HuH-7.5 (cell line): ENCODE data around the gene NUP93.
"Not testable (repeated sequence)": the region's sequence is repeated elsewhere in the genome, so short reads cannot be mapped to it uniquely, and the experiment has no call there.

Experiments used
- DNase-seq: peaks from one replicate; pipeline ENCODE4 v3.0.0; 2011; ENCODE audit warnings: low spot score

Gene NUP93

GRCh38 chr16:56779906-56780305 lies 50.0 kb downstream of the NUP93 start:
- DNase-seq: no peak

GRCh38 chr16:56780646-56781045 lies 50.7 kb downstream of the NUP93 start:
- DNase-seq: no peak

- no peak for DNase-seq
These were observed 51.6 kb downstream of the NUP93 start for GRCh38 chr16:56781528-56781961.

- no peak for DNase-seq
These were observed 53.4 kb downstream of the NUP93 start for GRCh38 chr16:56783344-56783743.

GRCh38 chr16:56785317-56785716 lies 55.4 kb downstream of the NUP93 start:
- DNase-seq: no peak

- no peak for DNase-seq
These were observed 57.2 kb downstream of the NUP93 start for GRCh38 chr16:56787167-56787566.

GRCh38 chr16:56788435-56788834 lies 58.5 kb downstream of the NUP93 start:
- no peak for DNase-seq

GRCh38 chr16:56789360-56789759 lies 59.4 kb downstream of the NUP93 start:
- no peak for DNase-seq

GRCh38 chr16:56792967-56793366 lies 63.0 kb downstream of the NUP93 start:
- no peak for DNase-seq

GRCh38 chr16:56793492-56793891 lies 63.6 kb downstream of the NUP93 start:
- DNase-seq: no peak

- no peak for DNase-seq
These were observed 65.1 kb downstream of the NUP93 start for GRCh38 chr16:56795011-56795410.

- DNase-seq: not testable (repeated sequence)
These were observed 67.1 kb downstream of the NUP93 start for GRCh38 chr16:56797038-56797437.

GRCh38 chr16:56797861-56798260 lies 67.9 kb downstream of the NUP93 start:
- no peak for DNase-seq

GRCh38 chr16:56798955-56799354 lies 69.0 kb downstream of the NUP93 start:
- no peak for DNase-seq

GRCh38 chr16:56800355-56800754 lies 70.4 kb downstream of the NUP93 start:
- no peak for DNase-seq

- no peak for DNase-seq
These were observed 71.8 kb downstream of the NUP93 start for GRCh38 chr16:56801762-56802161.

GRCh38 chr16:56807011-56807675 lies 77.2 kb downstream of the NUP93 start:
- DNase-seq: no peak

GRCh38 chr16:56807676-56808067 lies 77.7 kb downstream of the NUP93 start:
- DNase-seq: not testable (repeated sequence)

- no peak for DNase-seq
These were observed 81.0 kb downstream of the NUP93 start for GRCh38 chr16:56810954-56811353.

GRCh38 chr16:56811602-56812001 lies 81.7 kb downstream of the NUP93 start:
- DNase-seq: not testable (repeated sequence)

- no peak for DNase-seq
These were observed 83.0 kb downstream of the NUP93 start for GRCh38 chr16:56812884-56813283.

GRCh38 chr16:56814537-56815432 lies 84.9 kb downstream of the NUP93 start:
- peak; percentile 18 for DNase-seq

GRCh38 chr16:56815721-56816120 lies 85.8 kb downstream of the NUP93 start:
- DNase-seq: no peak
